CD4-positive, alpha-beta T cell treated with Interleukin-12 subunit alpha and Interleukin-12 subunit beta, for 1 hour (primary cell): ENCODE results near the gene NOMO2.
A peak's percentile ranks its signal among the peaks of the same experiment; 100 is the strongest.
"Not testable (repeated sequence)": the region's sequence is repeated elsewhere in the genome, so short reads cannot be mapped to it uniquely, and the experiment has no call there.

Experiments
- DNase-seq: peaks from one replicate; pipeline ENCODE4 v3.0.0-alpha.2; 2020

Gene NOMO2

GRCh38 chr16:18521445-18522181 is 40.3 kb downstream of the NOMO2 start:
- DNase-seq: not testable (repeated sequence)

- not testable (repeated sequence) for DNase-seq
Measured at GRCh38 chr16:18518536-18519283, 43.2 kb downstream of the NOMO2 start.

- DNase-seq: not testable (repeated sequence)
Measured at GRCh38 chr16:18498430-18498829, 63.5 kb downstream of the NOMO2 start.

- DNase-seq: not testable (repeated sequence)
Measured at GRCh38 chr16:18497032-18497431, 64.9 kb downstream of the NOMO2 start.

GRCh38 chr16:18492118-18492897 is 69.6 kb downstream of the NOMO2 start:
- not testable (repeated sequence) for DNase-seq

- DNase-seq: not testable (repeated sequence)
Measured at GRCh38 chr16:18436025-18436424, 125.9 kb downstream of the NOMO2 start.

GRCh38 chr16:18415827-18416226 is 146.1 kb downstream of the NOMO2 start:
- not testable (repeated sequence) for DNase-seq

- not testable (repeated sequence) for DNase-seq
Measured at GRCh38 chr16:18409532-18410293, 152.2 kb downstream of the NOMO2 start.

- DNase-seq: not testable (repeated sequence)
Measured at GRCh38 chr16:18401851-18402657, 159.8 kb downstream of the NOMO2 start.

- peak; percentile 7 for DNase-seq
Measured at GRCh38 chr16:18401159-18401558, 160.7 kb downstream of the NOMO2 start.

- DNase-seq: not testable (repeated sequence)
Measured at GRCh38 chr16:18394363-18394762, 167.5 kb downstream of the NOMO2 start.

- not testable (repeated sequence) for DNase-seq
Measured at GRCh38 chr16:18387767-18388166, 174.1 kb downstream of the NOMO2 start.

GRCh38 chr16:18386517-18386916 is 175.4 kb downstream of the NOMO2 start:
- DNase-seq: not testable (repeated sequence)

- DNase-seq: not testable (repeated sequence)
Measured at GRCh38 chr16:18385285-18385684, 176.6 kb downstream of the NOMO2 start.

- DNase-seq: not testable (repeated sequence)
Measured at GRCh38 chr16:18384869-18385268, 177.0 kb downstream of the NOMO2 start.

- not testable (repeated sequence) for DNase-seq
Measured at GRCh38 chr16:18384098-18384636, 177.7 kb downstream of the NOMO2 start.

GRCh38 chr16:18382696-18383095 is 179.2 kb downstream of the NOMO2 start:
- not testable (repeated sequence) for DNase-seq
